SJSA1 (cell line): ENCODE results near the gene ASB4. TPM values are rescaled to one million over a fixed set of nuclear protein-coding genes. Genes with fewer than 3 reads are reported as not detected.
A peak's percentile ranks its signal among the peaks of the same experiment; 100 is the strongest.
"Not testable (repeated sequence)": the region's sequence is repeated elsewhere in the genome, so short reads cannot be mapped to it uniquely, and the experiment has no call there.

Source experiments
- DNase-seq, 2 experiments: peaks; one replicate each; pipeline ENCODE4 v3.0.0-alpha.2; 2015 to 2020; ENCODE audit warnings: low spot score in 2 of 2, low read depth in 1 of 2
- H3K27ac ChIP-seq: fragments of 250-450 bp; sonication (Bioruptor Pico); 2 replicates; pipeline ENCODE4 v1.5.1; 2020; ENCODE audit warnings: mild to moderate bottlenecking, moderate library complexity
- H3K27me3 ChIP-seq: fragments of 250-450 bp; sonication (Bioruptor Pico); replicated peaks from 2 replicates; pipeline ENCODE4 v1.5.1; 2020; ENCODE audit warnings: mild to moderate bottlenecking, moderate library complexity
- H3K36me3 ChIP-seq: fragments of 250-450 bp; sonication (Bioruptor Pico); 2 replicates; pipeline ENCODE4 v1.5.1; 2020; ENCODE audit warnings: mild to moderate bottlenecking
- H3K4me1 ChIP-seq: fragments of 250-450 bp; sonication (Bioruptor Pico); replicated peaks from 2 replicates; pipeline ENCODE4 v1.6.1; 2021; ENCODE audit warnings: mild to moderate bottlenecking
- H3K4me3 ChIP-seq: fragments of 250-450 bp; sonication (Bioruptor Pico); 2 replicates; pipeline ENCODE4 v1.5.1; 2020; ENCODE audit warnings: mild to moderate bottlenecking
- H3K9me3 ChIP-seq: fragments of 250-450 bp; sonication (Bioruptor Pico); replicated peaks from 2 replicates; pipeline ENCODE4 v1.5.1; 2020; ENCODE audit warnings: mild to moderate bottlenecking
- total RNA-seq: library from RNA; depleted of rRNA; stranded (reverse); fragments of >200 nt; shearing (Covaris generic); gene quantifications from 2 replicates; pipeline ENCODE4 v1.2.3, GENCODE V29; 2014

The ASB4 gene
- total RNA-seq, 1 experiment from 2014 or later = not detected

GRCh38 chr7:95491634-95492314 lies 6.0 kb downstream of the ASB4 start:
- Histone ChIP-seq H3K36me3 (no peaks in the 10 kb centered on the region), H3K27ac (no peak overlapping the region), H3K9me3 (no peaks in the 10 kb centered on the region), H3K4me1 (peaks cover 13% of the 10 kb centered on the region), H3K4me3 (no peak overlapping the region), H3K27me3 (peaks cover 4% of the 10 kb centered on the region; the same call in 1 of the 2 replicates)
- no peak for DNase-seq

GRCh38 chr7:95493247-95493646 lies 7.5 kb downstream of the ASB4 start:
- no peaks in the 10 kb centered on the region; the same call in 1 of the 2 replicates for H3K27me3 ChIP-seq
- no peak overlapping the region for H3K4me3 ChIP-seq
- H3K36me3 ChIP-seq = no peaks in the 10 kb centered on the region
- DNase-seq = peak in 1 of 2 experiments; percentile 50
- no peak overlapping the region for H3K27ac ChIP-seq
- H3K4me1 ChIP-seq = peaks cover 13% of the 10 kb centered on the region
- no peaks in the 10 kb centered on the region for H3K9me3 ChIP-seq

GRCh38 chr7:95493844-95494243 lies 8.1 kb downstream of the ASB4 start:
- Histone ChIP-seq H3K9me3 (no peaks in the 10 kb centered on the region), H3K36me3 (no peaks in the 10 kb centered on the region), H3K27me3 (no peaks in the 10 kb centered on the region; the same call in 1 of the 2 replicates), H3K4me1 (peaks cover 13% of the 10 kb centered on the region), H3K4me3 (no peak overlapping the region), H3K27ac (no peak overlapping the region)
- no peak for DNase-seq

- peak in 1 of 2 experiments; percentile 20 for DNase-seq
- peak overlapping the region; percentile 58 for H3K27ac ChIP-seq
- H3K4me1 ChIP-seq = peaks cover 25% of the 10 kb centered on the region
- H3K36me3 ChIP-seq = no peaks in the 10 kb centered on the region
- H3K4me3 ChIP-seq = no peak overlapping the region
- H3K27me3 ChIP-seq = no peaks in the 10 kb centered on the region
- H3K9me3 ChIP-seq = no peaks in the 10 kb centered on the region
Observed at GRCh38 chr7:95501261-95501832, 15.6 kb downstream of the ASB4 start.

GRCh38 chr7:95502403-95502802 lies 16.7 kb downstream of the ASB4 start:
- H3K4me1 ChIP-seq = peaks cover 25% of the 10 kb centered on the region
- H3K36me3 ChIP-seq = no peaks in the 10 kb centered on the region
- H3K27me3 ChIP-seq = 0 out of 2 replicates have a peak, but pooled peaks cover 2% of the 10 kb centered on the region
- H3K27ac ChIP-seq = no peak overlapping the region
- no peak overlapping the region for H3K4me3 ChIP-seq
- no peak for DNase-seq
- H3K9me3 ChIP-seq = no peaks in the 10 kb centered on the region

GRCh38 chr7:95503271-95504131 lies 17.8 kb downstream of the ASB4 start:
- Histone ChIP-seq H3K4me3 (no peak overlapping the region), H3K27ac (no peak overlapping the region), H3K36me3 (no peaks in the 10 kb centered on the region), H3K4me1 (peaks cover 25% of the 10 kb centered on the region), H3K9me3 (no peaks in the 10 kb centered on the region), H3K27me3 (0 out of 2 replicates have a peak, but pooled peaks cover 3% of the 10 kb centered on the region)
- no peak for DNase-seq

- H3K4me3 ChIP-seq, H3K36me3 ChIP-seq, H3K27ac ChIP-seq, H3K27me3 ChIP-seq, H3K9me3 ChIP-seq, DNase-seq: not testable (repeated sequence)
- H3K4me1 ChIP-seq = peaks cover 25% of the 10 kb centered on the region
Observed at GRCh38 chr7:95504132-95504588, 18.4 kb downstream of the ASB4 start.

GRCh38 chr7:95508780-95509179 lies 23.0 kb downstream of the ASB4 start:
- H3K9me3 ChIP-seq = no peaks in the 10 kb centered on the region
- H3K4me3 ChIP-seq = no peak overlapping the region
- no peaks in the 10 kb centered on the region for H3K36me3 ChIP-seq
- H3K27ac ChIP-seq = no peak overlapping the region
- H3K4me1 ChIP-seq = no peaks in the 10 kb centered on the region
- DNase-seq = no peak
- H3K27me3 ChIP-seq = peaks cover 3% of the 10 kb centered on the region; the same call in 1 of the 2 replicates

- Histone ChIP-seq H3K9me3 (no peaks in the 10 kb centered on the region), H3K36me3 (no peaks in the 10 kb centered on the region), H3K4me1 (no peaks in the 10 kb centered on the region), H3K27ac (no peak overlapping the region), H3K27me3 (peaks cover 3% of the 10 kb centered on the region; the same call in 1 of the 2 replicates), H3K4me3 (no peak overlapping the region)
- DNase-seq = no peak
Observed at GRCh38 chr7:95509199-95509598, 23.5 kb downstream of the ASB4 start.

GRCh38 chr7:95511716-95512260 lies 26.0 kb downstream of the ASB4 start:
- H3K27ac ChIP-seq = no peak overlapping the region
- H3K27me3 ChIP-seq = peaks cover 3% of the 10 kb centered on the region; the same call in 1 of the 2 replicates
- H3K4me1 ChIP-seq = no peaks in the 10 kb centered on the region
- H3K36me3 ChIP-seq = no peaks in the 10 kb centered on the region
- no peaks in the 10 kb centered on the region for H3K9me3 ChIP-seq
- no peak overlapping the region for H3K4me3 ChIP-seq
- peak; percentile 42 to 59 for DNase-seq

GRCh38 chr7:95517458-95517857 lies 31.7 kb downstream of the ASB4 start:
- Histone ChIP-seq H3K27me3 (peaks cover 17% of the 10 kb centered on the region; the same call in 1 of the 2 replicates), H3K27ac (no peak overlapping the region), H3K36me3 (no peaks in the 10 kb centered on the region), H3K9me3 (no peaks in the 10 kb centered on the region), H3K4me3 (no peak overlapping the region), H3K4me1 (no peaks in the 10 kb centered on the region)
- no peak for DNase-seq

GRCh38 chr7:95517870-95518269 lies 32.1 kb downstream of the ASB4 start:
- no peaks in the 10 kb centered on the region for H3K9me3 ChIP-seq
- H3K27me3 ChIP-seq = peaks cover 21% of the 10 kb centered on the region; the same call in 1 of the 2 replicates

GRCh38 chr7:95520136-95520535 lies 34.4 kb downstream of the ASB4 start:
- no peaks in the 10 kb centered on the region for H3K9me3 ChIP-seq
- H3K4me3 ChIP-seq = no peak overlapping the region
- DNase-seq = no peak
- H3K4me1 ChIP-seq = no peaks in the 10 kb centered on the region
- peaks cover 28% of the 10 kb centered on the region for H3K27me3 ChIP-seq
- no peak overlapping the region for H3K27ac ChIP-seq
- no peaks in the 10 kb centered on the region for H3K36me3 ChIP-seq

More at GRCh38 chr7:95517870-95518269, 32.1 kb downstream of the ASB4 start:
- Histone ChIP-seq H3K36me3 (no peaks in the 10 kb centered on the region), H3K4me3 (no peak overlapping the region), H3K4me1 (no peaks in the 10 kb centered on the region), H3K27ac (no peak overlapping the region)
- no peak for DNase-seq
